Prostate gland (tissue), 2 donors: ENCODE results near the gene PDE4DIP.
"Not testable (repeated sequence)": the region's sequence is repeated elsewhere in the genome, so short reads cannot be mapped to it uniquely, and the experiment has no call there.

Experiments
- CTCF ChIP-seq, 4 experiments: fragments of 200-600 bp in 2 of 4; fragments of 450-650 bp in 2 of 4; sonication (generic) in 2 of 4; IDR thresholded peaks; 1 replicate in 3 of 4; 2 replicates in 1 of 4; pipeline ENCODE4 v1.5.1; 2016 to 2019; ENCODE audit warnings: antibody characterized with exemption in 4 of 4, mild to moderate bottlenecking in 2 of 4, moderate library complexity in 2 of 4
- POLR2A ChIP-seq: fragments of 450-650 bp; IDR thresholded peaks from one replicate; pipeline ENCODE4 v1.6.1; 2016; ENCODE audit warnings: antibody characterized with exemption, mild to moderate bottlenecking
- POLR2AphosphoS5 ChIP-seq: sonication (generic); formaldehyde crosslinking; IDR thresholded peaks from one replicate; pipeline ENCODE4 v1.6.1; 2017; ENCODE audit warnings: antibody characterized with exemption

GRCh38 chr1:149008769-149009168 lies 164.5 kb downstream of the PDE4DIP start:
- not testable (repeated sequence) for TF ChIP-seq POLR2AphosphoS5; CTCF (IDR thresholded peaks at IDR 0.05); POLR2A
